ENCODE data around the gene STK32C.
"Not testable (repeated sequence)": the region's sequence is repeated elsewhere in the genome, so short reads cannot be mapped to it uniquely, and the experiment has no call there.

DNA sequence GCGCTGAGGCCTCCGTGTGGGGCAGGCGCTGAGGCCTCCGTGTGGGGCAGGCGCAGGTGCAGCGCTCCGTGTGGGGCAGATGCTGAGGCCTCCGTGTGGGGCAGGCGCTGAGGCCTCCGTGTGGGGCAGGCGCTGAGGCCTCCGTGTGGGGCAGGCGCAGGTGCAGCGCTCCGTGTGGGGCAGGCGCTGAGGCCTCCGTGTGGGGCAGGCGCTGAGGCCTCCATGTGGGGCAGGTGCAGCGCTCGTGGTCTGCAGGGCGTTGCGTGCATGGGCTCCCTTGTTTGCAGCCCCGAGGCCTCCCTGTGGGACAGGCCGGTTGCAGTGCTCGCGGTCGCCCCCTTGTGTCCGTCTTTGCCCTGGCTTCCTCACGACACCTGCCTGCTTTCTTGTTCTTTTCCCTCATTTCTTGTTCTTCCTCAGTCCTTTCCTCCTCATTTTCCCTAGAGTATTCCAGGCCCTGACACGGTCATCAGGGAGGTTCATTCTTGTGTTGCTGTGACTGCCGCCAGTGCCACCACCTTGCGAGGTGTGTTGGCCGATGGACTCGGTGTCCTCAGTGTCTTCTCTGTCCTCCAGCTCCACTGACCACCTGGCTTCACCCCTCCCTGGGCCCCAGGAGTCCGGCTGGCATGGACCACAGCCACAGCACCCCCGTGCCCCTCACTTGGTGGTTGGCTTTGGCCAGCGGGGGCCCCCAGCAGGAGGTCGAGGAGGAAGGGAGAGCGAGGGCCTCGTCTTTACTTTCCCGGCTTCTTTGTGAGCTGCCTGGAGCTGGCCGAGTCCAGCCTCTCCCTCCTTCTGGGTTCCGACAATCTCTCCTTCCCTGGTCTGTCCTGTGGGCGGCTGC lies 44.9 kb upstream of the STK32C start:
- TF ChIP-seq, protein P1, sequence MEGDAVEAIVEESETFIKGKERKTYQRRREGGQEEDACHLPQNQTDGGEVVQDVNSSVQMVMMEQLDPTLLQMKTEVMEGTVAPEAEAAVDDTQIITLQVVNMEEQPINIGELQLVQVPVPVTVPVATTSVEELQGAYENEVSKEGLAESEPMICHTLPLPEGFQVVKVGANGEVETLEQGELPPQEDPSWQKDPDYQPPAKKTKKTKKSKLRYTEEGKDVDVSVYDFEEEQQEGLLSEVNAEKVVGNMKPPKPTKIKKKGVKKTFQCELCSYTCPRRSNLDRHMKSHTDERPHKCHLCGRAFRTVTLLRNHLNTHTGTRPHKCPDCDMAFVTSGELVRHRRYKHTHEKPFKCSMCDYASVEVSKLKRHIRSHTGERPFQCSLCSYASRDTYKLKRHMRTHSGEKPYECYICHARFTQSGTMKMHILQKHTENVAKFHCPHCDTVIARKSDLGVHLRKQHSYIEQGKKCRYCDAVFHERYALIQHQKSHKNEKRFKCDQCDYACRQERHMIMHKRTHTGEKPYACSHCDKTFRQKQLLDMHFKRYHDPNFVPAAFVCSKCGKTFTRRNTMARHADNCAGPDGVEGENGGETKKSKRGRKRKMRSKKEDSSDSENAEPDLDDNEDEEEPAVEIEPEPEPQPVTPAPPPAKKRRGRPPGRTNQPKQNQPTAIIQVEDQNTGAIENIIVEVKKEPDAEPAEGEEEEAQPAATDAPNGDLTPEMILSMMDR (IDR thresholded peaks at IDR 0.05) = peak; percentile 62 to 72 (median 68)
- not testable (repeated sequence) for TF ChIP-seq POLR2A (IDR thresholded peaks at IDR 0.05)

Data from prostate gland (tissue), 2 donors.